ENCODE data around the gene IGF1R. TPM values are rescaled to one million over a fixed set of nuclear protein-coding genes. Genes with fewer than 3 reads are reported as not detected.

IGF1R gene
- total RNA-seq, 1 donor from 2014 or later: 151 TPM

DNA sequence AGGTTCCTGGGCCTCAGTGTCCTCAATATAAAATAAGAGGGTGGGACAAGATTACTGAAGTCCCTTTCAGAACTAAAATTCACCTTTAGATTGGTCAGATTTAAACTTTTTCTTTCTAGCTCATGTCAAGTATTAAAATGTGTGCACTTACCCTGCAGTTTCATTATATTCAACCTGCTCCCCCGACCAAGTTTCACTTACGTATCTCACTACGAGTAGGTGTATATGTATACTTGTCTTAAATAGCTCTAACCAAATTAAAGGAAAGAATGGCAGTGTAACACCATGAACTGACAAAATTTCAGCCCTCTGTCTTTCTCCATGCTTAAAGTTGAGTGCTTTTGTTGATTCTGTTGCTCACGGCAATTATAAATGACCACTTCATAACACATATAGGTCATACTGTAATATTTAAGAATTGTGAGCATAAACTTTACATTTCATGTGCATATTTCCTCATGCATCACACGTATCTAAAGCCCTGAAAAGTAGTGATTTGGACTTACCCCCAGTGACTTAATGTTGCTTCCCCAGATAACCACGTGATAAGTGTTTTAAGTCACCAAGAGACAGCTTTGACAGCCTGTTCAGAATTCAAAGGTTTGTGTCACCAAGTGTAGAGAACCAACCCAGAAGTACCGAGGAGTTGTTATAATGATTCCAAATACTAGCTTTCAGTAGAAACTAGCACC lies 289.2 kb downstream of the IGF1R start:
- no peak overlapping the region for H3K4me3 ChIP-seq
- peaks cover 41 to 91% of the 10 kb centered on the region in 2 donors for H3K36me3 ChIP-seq
- intact Hi-C loops (cut with DNase I): no loop called here
- TF ChIP-seq, protein P1, sequence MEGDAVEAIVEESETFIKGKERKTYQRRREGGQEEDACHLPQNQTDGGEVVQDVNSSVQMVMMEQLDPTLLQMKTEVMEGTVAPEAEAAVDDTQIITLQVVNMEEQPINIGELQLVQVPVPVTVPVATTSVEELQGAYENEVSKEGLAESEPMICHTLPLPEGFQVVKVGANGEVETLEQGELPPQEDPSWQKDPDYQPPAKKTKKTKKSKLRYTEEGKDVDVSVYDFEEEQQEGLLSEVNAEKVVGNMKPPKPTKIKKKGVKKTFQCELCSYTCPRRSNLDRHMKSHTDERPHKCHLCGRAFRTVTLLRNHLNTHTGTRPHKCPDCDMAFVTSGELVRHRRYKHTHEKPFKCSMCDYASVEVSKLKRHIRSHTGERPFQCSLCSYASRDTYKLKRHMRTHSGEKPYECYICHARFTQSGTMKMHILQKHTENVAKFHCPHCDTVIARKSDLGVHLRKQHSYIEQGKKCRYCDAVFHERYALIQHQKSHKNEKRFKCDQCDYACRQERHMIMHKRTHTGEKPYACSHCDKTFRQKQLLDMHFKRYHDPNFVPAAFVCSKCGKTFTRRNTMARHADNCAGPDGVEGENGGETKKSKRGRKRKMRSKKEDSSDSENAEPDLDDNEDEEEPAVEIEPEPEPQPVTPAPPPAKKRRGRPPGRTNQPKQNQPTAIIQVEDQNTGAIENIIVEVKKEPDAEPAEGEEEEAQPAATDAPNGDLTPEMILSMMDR (IDR thresholded peaks at IDR 0.05): no peak
- no peaks in the 10 kb centered on the region for H3K9me3 ChIP-seq
- no peak for DNase-seq (ENCODE audit: low spot score in 2 of 2)
- no peaks in the 10 kb centered on the region for H3K4me1 ChIP-seq
- H3K27ac ChIP-seq: no peak overlapping the region
- no peaks in the 10 kb centered on the region for H3K27me3 ChIP-seq

DNA sequence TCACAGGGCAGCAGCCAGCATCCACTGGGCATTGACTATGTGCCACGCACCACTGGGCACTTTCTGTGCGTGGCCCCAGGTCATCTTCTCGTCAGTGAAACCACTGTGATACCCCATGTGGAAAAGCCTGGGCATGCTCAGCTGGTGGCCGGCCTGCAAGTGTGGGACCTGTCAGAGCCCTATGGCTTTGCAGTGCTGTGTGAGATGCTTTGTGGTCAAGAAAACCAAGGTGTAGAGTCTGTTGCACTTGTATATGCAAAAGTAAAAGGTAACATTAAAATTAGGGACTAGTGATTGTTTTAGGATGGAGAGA lies 289.7 kb downstream of the IGF1R start:
- Histone ChIP-seq H3K4me3 (no peak overlapping the region), H3K4me1 (peaks cover 0 to 4% of the 10 kb centered on the region in 2 donors), H3K36me3 (peaks cover 41 to 91% of the 10 kb centered on the region in 2 donors), H3K27me3 (no peaks in the 10 kb centered on the region), H3K9me3 (no peaks in the 10 kb centered on the region), H3K27ac (no peak overlapping the region)
- intact Hi-C loops (cut with DNase I): no loop called here
- TF ChIP-seq, protein P1 (IDR thresholded peaks at IDR 0.05): no peak
- DNase-seq (ENCODE audit: low spot score in 2 of 2): no peak

DNA sequence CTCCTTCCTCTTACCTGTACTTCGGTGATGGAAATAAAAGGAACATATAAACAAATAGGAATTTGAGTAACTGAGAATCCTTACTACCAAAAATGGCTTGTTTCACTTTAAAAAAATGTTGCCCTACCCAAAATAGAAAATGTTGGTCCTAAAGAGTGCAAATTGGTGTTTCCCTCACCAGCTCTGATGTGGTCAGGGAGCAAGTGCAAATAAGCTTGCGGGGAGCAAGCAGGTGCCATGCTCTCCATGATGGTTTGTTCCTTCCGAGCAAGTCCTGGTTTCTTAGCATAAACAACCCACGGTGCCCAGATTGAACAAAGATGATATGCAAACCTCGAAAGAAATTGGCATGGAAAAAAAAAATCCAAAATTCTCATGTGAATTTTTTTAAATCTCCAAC lies 290.5 kb downstream of the IGF1R start:
- no peak for DNase-seq (ENCODE audit: low spot score in 2 of 2)
- no peaks in the 10 kb centered on the region for H3K9me3 ChIP-seq
- peaks cover 41 to 88% of the 10 kb centered on the region in 2 donors for H3K36me3 ChIP-seq
- intact Hi-C loops (cut with DNase I): no loop called here
- H3K4me3 ChIP-seq: no peak overlapping the region
- no peaks in the 10 kb centered on the region for H3K27me3 ChIP-seq
- TF ChIP-seq, protein P1 (IDR thresholded peaks at IDR 0.05): no peak
- H3K4me1 ChIP-seq: peaks cover 0 to 9% of the 10 kb centered on the region in 2 donors
- no peak overlapping the region for H3K27ac ChIP-seq

DNA sequence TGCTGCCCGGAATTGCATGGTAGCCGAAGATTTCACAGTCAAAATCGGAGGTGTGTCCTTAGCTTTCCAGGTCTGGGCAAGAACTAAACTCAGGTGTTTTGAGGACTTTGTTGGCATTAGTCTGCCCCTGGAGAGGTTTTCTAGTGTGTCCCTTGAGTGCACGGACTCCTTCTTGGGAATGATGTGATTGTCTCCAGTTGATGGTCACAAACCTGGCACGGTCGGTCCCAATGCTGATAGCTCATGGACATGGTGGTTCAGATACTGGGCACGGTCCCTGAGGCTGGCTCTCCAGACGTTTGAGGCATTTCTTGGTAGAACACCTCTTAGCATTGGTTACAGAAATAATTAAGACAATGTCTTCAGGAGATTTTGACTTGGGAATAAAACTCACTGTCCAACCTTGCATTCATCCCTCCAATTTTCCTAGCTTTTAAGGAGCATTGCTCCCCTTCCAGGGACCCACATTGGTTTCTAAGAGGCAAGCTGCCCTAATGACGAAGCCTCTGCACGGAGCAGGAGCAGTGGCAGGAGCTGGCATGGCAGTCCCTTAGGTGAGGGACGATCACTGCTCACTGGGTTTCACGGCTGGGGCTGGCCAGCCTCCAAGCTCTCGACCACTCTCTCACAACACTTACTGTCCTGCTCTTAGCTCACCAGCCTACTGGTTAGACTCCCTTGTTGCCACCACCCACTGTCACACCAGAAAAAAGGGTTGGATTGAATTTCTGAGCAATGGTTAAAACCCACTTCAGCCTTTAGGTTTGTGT lies 291.2 kb downstream of the IGF1R start:
- Histone ChIP-seq H3K27me3 (no peaks in the 10 kb centered on the region), H3K27ac (no peak overlapping the region), H3K9me3 (no peaks in the 10 kb centered on the region), H3K36me3 (peaks cover 41 to 92% of the 10 kb centered on the region in 2 donors), H3K4me3 (no peak overlapping the region), H3K4me1 (peaks cover 0 to 11% of the 10 kb centered on the region in 2 donors)
- DNase-seq (ENCODE audit: low spot score in 2 of 2): no peak
- intact Hi-C loops (cut with DNase I): no loop called here
- TF ChIP-seq, protein P1 (IDR thresholded peaks at IDR 0.05): no peak

DNA sequence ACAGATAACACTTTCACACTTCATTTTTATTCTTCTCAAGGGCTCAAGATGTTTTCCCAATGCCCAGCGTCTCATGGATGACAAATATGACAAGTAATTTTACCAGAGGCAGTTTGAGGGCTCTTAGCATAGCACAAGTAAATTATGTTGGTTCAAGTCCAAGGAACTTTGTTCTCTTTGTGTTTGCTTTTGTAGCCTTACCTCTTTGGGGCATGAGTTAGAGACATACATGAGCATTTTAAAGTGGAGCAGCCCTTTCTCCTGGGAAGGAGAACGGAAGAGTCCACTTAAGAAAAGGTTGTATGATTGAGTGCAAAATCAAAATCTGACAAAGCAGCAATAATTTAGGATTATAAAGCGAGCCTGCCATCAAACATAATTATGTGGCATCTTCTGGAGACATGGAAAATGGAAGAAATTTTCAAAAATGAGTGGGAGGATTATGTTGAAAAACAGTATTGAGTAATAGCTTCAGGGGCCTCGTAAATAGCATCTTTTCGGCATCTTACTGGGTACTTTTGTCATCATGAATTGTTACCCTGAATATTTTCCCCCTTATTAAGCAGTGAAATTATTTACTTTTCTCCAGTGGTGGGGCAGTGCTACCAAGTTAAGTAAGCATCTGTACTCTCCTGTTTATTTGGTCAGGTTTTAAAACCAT lies 293.4 kb downstream of the IGF1R start:
- TF ChIP-seq, protein P1 (IDR thresholded peaks at IDR 0.05): no peak
- Histone ChIP-seq H3K27me3 (no peaks in the 10 kb centered on the region), H3K4me1 (peaks cover 0 to 22% of the 10 kb centered on the region in 2 donors), H3K36me3 (peaks cover 39 to 82% of the 10 kb centered on the region in 2 donors), H3K27ac (peak overlapping the region in 1 of 2 donors; percentile 93), H3K9me3 (no peaks in the 10 kb centered on the region), H3K4me3 (no peak overlapping the region)
- intact Hi-C loops (cut with DNase I): no loop called here
- DNase-seq (ENCODE audit: low spot score in 2 of 2): no peak

Data from ascending aorta (tissue), 2 donors.